SK-N-MC (cell line): ENCODE results near the gene ANXA10.

Source experiments
- EZH2 ChIP-seq: fragments of 200-600 bp; sonication (generic); IDR thresholded peaks from one replicate; pipeline ENCODE4 v1.6.1; 2017; ENCODE audit warnings: antibody characterized with exemption
- POLR2AphosphoS5 ChIP-seq: IDR thresholded peaks from 2 replicates; pipeline ENCODE4 v1.6.1; 2012; ENCODE audit warnings: mild to moderate bottlenecking, low read depth, low read length, borderline replicate concordance

- TF ChIP-seq EZH2 (no peak), POLR2AphosphoS5 (no peak)
These were observed 31.8 kb downstream of the ANXA10 start for GRCh38 chr4:168124008-168124641.
